ENCODE results near the gene MAP3K2. TPM values are rescaled to one million over a fixed set of nuclear protein-coding genes. Genes with fewer than 3 reads are reported as not detected.

MAP3K2 gene
- polyA plus RNA-seq, 3 donors, result 16.0 to 86.4 (median 66.3) TPM

GRCh38 chr2:127320586-127321275 is 67.0 kb downstream of the MAP3K2 start:
- no peak overlapping the region for H3K9ac ChIP-seq (ENCODE audit: insufficient read depth, low read length, poor library complexity, severe bottlenecking)
- no CpG with 5 or more reads among the region's 1 CpG for WGBS (ENCODE audit: insufficient coverage)
- H3K36me3 ChIP-seq (replicated peaks in 1 of 2; ENCODE audit: control insufficient read depth in 1 of 2, insufficient read depth in 2 of 2, low read length in 2 of 2), result peaks cover 90 to 100% of the 10 kb centered on the region in 2 donors
- no peak overlapping the region for H2AFZ ChIP-seq (ENCODE audit: insufficient read depth, low read depth, low read length, poor library complexity, severe bottlenecking)
- H3K9me3 ChIP-seq (replicated peaks in 1 of 2; ENCODE audit: control insufficient read depth in 1 of 2, insufficient read depth in 1 of 2, low read length in 2 of 2), result peaks cover 0 to 3% of the 10 kb centered on the region in 2 donors
- DNase-seq, result no peak
- Mint-ChIP-seq H3K36me3 (peaks cover 71 to 85% of the 10 kb centered on the region in 2 donors), H3K27ac (peak overlapping the region in 3 of 7 donors; percentile 29 to 49 (median 30)), H3K9me3 (peaks cover 0 to 3% (median 0%) of the 10 kb centered on the region in 7 donors), H3K4me1 (no peaks in the 10 kb centered on the region), H3K4me3 (no peak overlapping the region), H3K27me3 (ENCODE audit: low read depth in 3 of 3) (no peaks in the 10 kb centered on the region)
- no peaks in the 10 kb centered on the region for H3K4me1 ChIP-seq (ENCODE audit: control insufficient read depth in 1 of 2, insufficient read depth in 2 of 2, low read length in 2 of 2)
- peaks cover 6% of the 10 kb centered on the region for H3K79me2 ChIP-seq (ENCODE audit: insufficient read depth, low read length)
- no peak overlapping the region for H3K4me2 ChIP-seq (replicated peaks; ENCODE audit: extremely low read depth, low read length, poor library complexity, severe bottlenecking)
- intact Hi-C loops (cut with micrococcal nuclease), result loop anchor here in 1 of 2 donors (10.0 kb wide), 1 partner anchor 164 kb away; no protein-coding TSS in a partner anchor
- no peak for TF ChIP-seq CTCF (IDR thresholded peaks at IDR 0.05)
- peaks cover 37% of the 10 kb centered on the region for H4K20me1 ChIP-seq (ENCODE audit: insufficient read depth, low read length)
- H3K27me3 ChIP-seq (ENCODE audit: control insufficient read depth in 2 of 2, insufficient read depth in 2 of 2, low read length in 2 of 2), result no peaks in the 10 kb centered on the region
- no peak overlapping the region for H3K27ac ChIP-seq (ENCODE audit: low read depth in 1 of 2, low read length in 2 of 2)
- H3K4me3 ChIP-seq (replicated peaks in 1 of 3; ENCODE audit: low read depth in 2 of 3, low read length in 3 of 3), result no peak overlapping the region

GRCh38 chr2:127320067-127320466 is 67.7 kb downstream of the MAP3K2 start:
- H3K27me3 ChIP-seq (ENCODE audit: control insufficient read depth in 2 of 2, insufficient read depth in 2 of 2, low read length in 2 of 2), result no peaks in the 10 kb centered on the region
- H2AFZ ChIP-seq (ENCODE audit: insufficient read depth, low read depth, low read length, poor library complexity, severe bottlenecking), result no peak overlapping the region
- Mint-ChIP-seq H3K4me1 (no peaks in the 10 kb centered on the region), H3K27ac (peak overlapping the region in 5 of 7 donors; percentile 1 to 62 (median 29)), H3K9me3 (peaks cover 0 to 3% (median 0%) of the 10 kb centered on the region in 7 donors), H3K27me3 (ENCODE audit: low read depth in 3 of 3) (no peaks in the 10 kb centered on the region), H3K36me3 (peaks cover 72 to 86% of the 10 kb centered on the region in 2 donors), H3K4me3 (no peak overlapping the region)
- WGBS (ENCODE audit: insufficient coverage), result no CpG with 5 or more reads among the region's 1 CpG
- no peaks in the 10 kb centered on the region for H3K4me1 ChIP-seq (ENCODE audit: control insufficient read depth in 1 of 2, insufficient read depth in 2 of 2, low read length in 2 of 2)
- peaks cover 90 to 100% of the 10 kb centered on the region in 2 donors for H3K36me3 ChIP-seq (replicated peaks in 1 of 2; ENCODE audit: control insufficient read depth in 1 of 2, insufficient read depth in 2 of 2, low read length in 2 of 2)
- no peak for DNase-seq
- H3K4me2 ChIP-seq (replicated peaks; ENCODE audit: extremely low read depth, low read length, poor library complexity, severe bottlenecking), result no peak overlapping the region
- peaks cover 35% of the 10 kb centered on the region for H4K20me1 ChIP-seq (ENCODE audit: insufficient read depth, low read length)
- H3K9ac ChIP-seq (ENCODE audit: insufficient read depth, low read length, poor library complexity, severe bottlenecking), result no peak overlapping the region
- intact Hi-C loops (cut with micrococcal nuclease), result loop anchor here in 1 of 2 donors (10.0 kb wide), 1 partner anchor 165 kb away; no protein-coding TSS in a partner anchor
- H3K9me3 ChIP-seq (replicated peaks in 1 of 2; ENCODE audit: control insufficient read depth in 1 of 2, insufficient read depth in 1 of 2, low read length in 2 of 2), result peaks cover 0 to 3% of the 10 kb centered on the region in 2 donors
- H3K4me3 ChIP-seq (replicated peaks in 1 of 3; ENCODE audit: low read depth in 2 of 3, low read length in 3 of 3), result no peak overlapping the region
- peaks cover 6% of the 10 kb centered on the region for H3K79me2 ChIP-seq (ENCODE audit: insufficient read depth, low read length)
- TF ChIP-seq CTCF (IDR thresholded peaks at IDR 0.05), result no peak
- H3K27ac ChIP-seq (ENCODE audit: low read depth in 1 of 2, low read length in 2 of 2), result peak overlapping the region in 1 of 2 donors; percentile 1

Measured in CD14-positive monocyte (primary cell).